ENCODE measurements around the gene ERN1.

DNA sequence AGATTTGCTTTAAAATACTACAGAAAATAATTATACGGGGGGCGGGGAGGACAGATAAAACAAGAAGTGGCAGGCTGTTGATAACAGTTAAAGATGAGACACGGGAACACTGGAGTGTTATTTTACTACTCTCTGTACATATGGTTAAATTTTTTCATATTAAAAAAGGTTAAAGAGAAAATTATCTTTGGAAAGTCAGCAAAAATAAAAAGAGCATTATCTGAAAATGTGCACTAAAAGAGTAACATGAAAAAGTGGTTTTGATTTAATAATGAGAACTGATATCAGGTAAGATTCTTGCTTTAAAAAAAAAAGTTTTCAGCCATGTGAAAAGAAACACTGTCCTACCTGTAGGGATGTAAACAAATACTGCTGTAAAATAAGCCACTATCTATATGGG is 46.9 kb downstream of the ERN1 start:
- TF ChIP-seq, protein P1, sequence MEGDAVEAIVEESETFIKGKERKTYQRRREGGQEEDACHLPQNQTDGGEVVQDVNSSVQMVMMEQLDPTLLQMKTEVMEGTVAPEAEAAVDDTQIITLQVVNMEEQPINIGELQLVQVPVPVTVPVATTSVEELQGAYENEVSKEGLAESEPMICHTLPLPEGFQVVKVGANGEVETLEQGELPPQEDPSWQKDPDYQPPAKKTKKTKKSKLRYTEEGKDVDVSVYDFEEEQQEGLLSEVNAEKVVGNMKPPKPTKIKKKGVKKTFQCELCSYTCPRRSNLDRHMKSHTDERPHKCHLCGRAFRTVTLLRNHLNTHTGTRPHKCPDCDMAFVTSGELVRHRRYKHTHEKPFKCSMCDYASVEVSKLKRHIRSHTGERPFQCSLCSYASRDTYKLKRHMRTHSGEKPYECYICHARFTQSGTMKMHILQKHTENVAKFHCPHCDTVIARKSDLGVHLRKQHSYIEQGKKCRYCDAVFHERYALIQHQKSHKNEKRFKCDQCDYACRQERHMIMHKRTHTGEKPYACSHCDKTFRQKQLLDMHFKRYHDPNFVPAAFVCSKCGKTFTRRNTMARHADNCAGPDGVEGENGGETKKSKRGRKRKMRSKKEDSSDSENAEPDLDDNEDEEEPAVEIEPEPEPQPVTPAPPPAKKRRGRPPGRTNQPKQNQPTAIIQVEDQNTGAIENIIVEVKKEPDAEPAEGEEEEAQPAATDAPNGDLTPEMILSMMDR (IDR thresholded peaks at IDR 0.05; ENCODE audit: insufficient read depth, low read length) = no peak
- TF ChIP-seq POLR2AphosphoS5 (IDR thresholded peaks at IDR 0.05; ENCODE audit: low read depth) = no peak
- TF ChIP-seq, protein P2, sequence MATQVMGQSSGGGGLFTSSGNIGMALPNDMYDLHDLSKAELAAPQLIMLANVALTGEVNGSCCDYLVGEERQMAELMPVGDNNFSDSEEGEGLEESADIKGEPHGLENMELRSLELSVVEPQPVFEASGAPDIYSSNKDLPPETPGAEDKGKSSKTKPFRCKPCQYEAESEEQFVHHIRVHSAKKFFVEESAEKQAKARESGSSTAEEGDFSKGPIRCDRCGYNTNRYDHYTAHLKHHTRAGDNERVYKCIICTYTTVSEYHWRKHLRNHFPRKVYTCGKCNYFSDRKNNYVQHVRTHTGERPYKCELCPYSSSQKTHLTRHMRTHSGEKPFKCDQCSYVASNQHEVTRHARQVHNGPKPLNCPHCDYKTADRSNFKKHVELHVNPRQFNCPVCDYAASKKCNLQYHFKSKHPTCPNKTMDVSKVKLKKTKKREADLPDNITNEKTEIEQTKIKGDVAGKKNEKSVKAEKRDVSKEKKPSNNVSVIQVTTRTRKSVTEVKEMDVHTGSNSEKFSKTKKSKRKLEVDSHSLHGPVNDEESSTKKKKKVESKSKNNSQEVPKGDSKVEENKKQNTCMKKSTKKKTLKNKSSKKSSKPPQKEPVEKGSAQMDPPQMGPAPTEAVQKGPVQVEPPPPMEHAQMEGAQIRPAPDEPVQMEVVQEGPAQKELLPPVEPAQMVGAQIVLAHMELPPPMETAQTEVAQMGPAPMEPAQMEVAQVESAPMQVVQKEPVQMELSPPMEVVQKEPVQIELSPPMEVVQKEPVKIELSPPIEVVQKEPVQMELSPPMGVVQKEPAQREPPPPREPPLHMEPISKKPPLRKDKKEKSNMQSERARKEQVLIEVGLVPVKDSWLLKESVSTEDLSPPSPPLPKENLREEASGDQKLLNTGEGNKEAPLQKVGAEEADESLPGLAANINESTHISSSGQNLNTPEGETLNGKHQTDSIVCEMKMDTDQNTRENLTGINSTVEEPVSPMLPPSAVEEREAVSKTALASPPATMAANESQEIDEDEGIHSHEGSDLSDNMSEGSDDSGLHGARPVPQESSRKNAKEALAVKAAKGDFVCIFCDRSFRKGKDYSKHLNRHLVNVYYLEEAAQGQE (IDR thresholded peaks at IDR 0.05; ENCODE audit: insufficient replicate concordance, low read depth) = no peak
- no peak for TF ChIP-seq SPI1 (IDR thresholded peaks at IDR 0.05; ENCODE audit: borderline replicate concordance, low read depth)

All from HL-60 (cell line).